CD14-positive monocyte (primary cell): Measurements from ENCODE around the gene GRIK3. TPM values are rescaled to one million over a fixed set of nuclear protein-coding genes. Genes with fewer than 3 reads are reported as not detected.

ENCODE experiments used
- DNase-seq, 3 donors: peaks; one replicate each; pipeline ENCODE4 v3.0.0-alpha.2; 2011 to 2022
- H2AFZ ChIP-seq: 2 replicates; pipeline ENCODE4 v1.6.0; 2012; ENCODE audit warnings: mild to moderate bottlenecking, low read depth, low read length, inconsistent platforms; ENCODE audit not compliant: insufficient read depth, poor library complexity, severe bottlenecking
- H3K27ac ChIP-seq, 2 donors: 1 replicate in 1 of 2; 2 replicates in 1 of 2; pipeline ENCODE4 v1.5.1; 2012 to 2013; ENCODE audit warnings: low read length in 2 of 2, control low read depth in 1 of 2, inconsistent platforms in 1 of 2, low read depth in 1 of 2, mild to moderate bottlenecking in 1 of 2
- H3K27me3 ChIP-seq, 2 donors: one replicate each; pipeline versions ENCODE4 v1.6.0 to v1.6.1; 2011 to 2013; ENCODE audit warnings: low read length in 2 of 2; ENCODE audit not compliant: control insufficient read depth in 2 of 2, insufficient read depth in 2 of 2
- H3K36me3 ChIP-seq, 2 donors: replicated peaks in 1 of 2; 1 replicate in 1 of 2; 2 replicates in 1 of 2; pipeline versions ENCODE4 v1.5.1 to v1.6.1; 2012 to 2013; ENCODE audit warnings: low read length in 2 of 2, control low read depth in 1 of 2, inconsistent platforms in 1 of 2, mild to moderate bottlenecking in 1 of 2; ENCODE audit not compliant: insufficient read depth in 2 of 2, control insufficient read depth in 1 of 2
- H3K4me1 ChIP-seq, 2 donors: 1 replicate in 1 of 2; 2 replicates in 1 of 2; pipeline versions ENCODE4 v1.5.1 to v1.6.1; 2012 to 2013; ENCODE audit warnings: low read length in 2 of 2, control low read depth in 1 of 2, inconsistent platforms in 1 of 2, mild to moderate bottlenecking in 1 of 2, moderate library complexity in 1 of 2; ENCODE audit not compliant: insufficient read depth in 2 of 2, control insufficient read depth in 1 of 2
- H3K4me2 ChIP-seq: replicated peaks from 2 replicates; pipeline ENCODE3; 2012; ENCODE audit warnings: low read length, moderate library complexity, mild to moderate bottlenecking; ENCODE audit not compliant: poor library complexity, severe bottlenecking; ENCODE audit errors: extremely low read depth
- H3K4me3 ChIP-seq, 3 experiments: fragments of 200-600 bp in 1 of 3; sonication (generic) in 1 of 3; replicated peaks in 1 of 3; 1 replicate in 2 of 3; 2 replicates in 1 of 3; pipeline ENCODE4 v1.5.1; 2011 to 2013; ENCODE audit warnings: low read length in 3 of 3, mild to moderate bottlenecking in 3 of 3, control low read depth in 2 of 3, low read depth in 2 of 3, inconsistent platforms in 1 of 3, moderate library complexity in 1 of 3
- H3K79me2 ChIP-seq: 2 replicates; pipeline ENCODE4 v1.6.0; 2012; ENCODE audit warnings: mild to moderate bottlenecking, control low read depth, inconsistent platforms, low read length, moderate library complexity; ENCODE audit not compliant: insufficient read depth
- H3K9ac ChIP-seq: 2 replicates; pipeline ENCODE4 v1.6.0; 2017; ENCODE audit warnings: low read length, mild to moderate bottlenecking; ENCODE audit not compliant: insufficient read depth, poor library complexity, severe bottlenecking
- H3K9me3 ChIP-seq, 2 donors: replicated peaks in 1 of 2; 1 replicate in 1 of 2; 2 replicates in 1 of 2; pipeline versions ENCODE4 v1.5.1 to v1.6.1; 2012 to 2013; ENCODE audit warnings: low read length in 2 of 2, control low read depth in 1 of 2; ENCODE audit not compliant: control insufficient read depth in 1 of 2, insufficient read depth in 1 of 2
- H4K20me1 ChIP-seq: 2 replicates; pipeline ENCODE4 v1.6.0; 2012; ENCODE audit warnings: mild to moderate bottlenecking, low read length, control low read depth, moderate library complexity; ENCODE audit not compliant: insufficient read depth
- H3K27ac Mint-ChIP-seq, 7 donors: one replicate each; pipeline ENCODE4 v1.8.0; 2020; ENCODE audit warnings: mild to moderate bottlenecking in 7 of 7, mixed read lengths in 7 of 7, moderate library complexity in 6 of 7, inconsistent platforms in 2 of 7
- H3K27me3 Mint-ChIP-seq, 3 donors: one replicate each; pipeline ENCODE4 v1.8.0; 2021 to 2022; ENCODE audit warnings: low read depth in 3 of 3, mild to moderate bottlenecking in 3 of 3, mixed read lengths in 3 of 3, moderate library complexity in 3 of 3, inconsistent platforms in 1 of 3
- H3K36me3 Mint-ChIP-seq, 2 donors: one replicate each; pipeline ENCODE4 v1.8.0; 2020; ENCODE audit warnings: mixed read lengths in 2 of 2, inconsistent platforms in 1 of 2, mild to moderate bottlenecking in 1 of 2
- H3K4me1 Mint-ChIP-seq: one replicate; pipeline ENCODE4 v1.8.0; 2020; ENCODE audit warnings: mild to moderate bottlenecking, mixed read lengths
- H3K4me3 Mint-ChIP-seq, 2 donors: one replicate each; pipeline ENCODE4 v1.8.0; 2020; ENCODE audit warnings: mild to moderate bottlenecking in 2 of 2, mixed read lengths in 2 of 2, moderate library complexity in 1 of 2
- H3K9me3 Mint-ChIP-seq, 7 donors: one replicate each; pipeline ENCODE4 v1.8.0; 2020 to 2022; ENCODE audit warnings: mixed read lengths in 7 of 7, mild to moderate bottlenecking in 6 of 7, moderate library complexity in 6 of 7, inconsistent platforms in 2 of 7
- WGBS: methylation state at CpG from one replicate; pipeline ENCODE4 v1.1.5; 2013; ENCODE audit warnings: missing lambda C conversion rate; ENCODE audit not compliant: insufficient coverage; 5-methylcytosine and 5-hydroxymethylcytosine counted together
- intact Hi-C, 2 donors: fragments of 100-400 bp; cut with micrococcal nuclease; formaldehyde crosslinking; loops; one replicate each; pipeline versions ENCODE4 v1.15.0 to v1.15.1; 2023
- polyA plus RNA-seq, 3 donors: library from polyadenylated mRNA; depleted of rRNA in 1 of 3; unstranded in 2 of 3; stranded (reverse) in 1 of 3; fragments of 300-500 nt in 2 of 3; fragments of >200 nt in 1 of 3; fragmentation: Illumina TruSeq in 2 of 3; gene quantifications; 1 replicate in 2 of 3; 2 replicates in 1 of 3; pipeline ENCODE4 v1.2.3, GENCODE V29; 2012 to 2021
- TF ChIP-seq, protein P1 (sequence below): fragments of 200-600 bp; IDR thresholded peaks from one replicate; pipeline ENCODE4 v1.8.0; 2022; ENCODE audit warnings: antibody characterized with exemption, mild to moderate bottlenecking

The GRIK3 gene
- polyA plus RNA-seq, 3 donors, result not detected

- intact Hi-C loops, result no loop called here
- Mint-ChIP-seq H3K27ac (no peak overlapping the region), H3K9me3 (no peaks in the 10 kb centered on the region)
Measured at GRCh38 chr1:36814774-36815173, 219.5 kb downstream of the GRIK3 start.

GRCh38 chr1:36814083-36814482 is 220.2 kb downstream of the GRIK3 start:
- TF ChIP-seq, protein P1, sequence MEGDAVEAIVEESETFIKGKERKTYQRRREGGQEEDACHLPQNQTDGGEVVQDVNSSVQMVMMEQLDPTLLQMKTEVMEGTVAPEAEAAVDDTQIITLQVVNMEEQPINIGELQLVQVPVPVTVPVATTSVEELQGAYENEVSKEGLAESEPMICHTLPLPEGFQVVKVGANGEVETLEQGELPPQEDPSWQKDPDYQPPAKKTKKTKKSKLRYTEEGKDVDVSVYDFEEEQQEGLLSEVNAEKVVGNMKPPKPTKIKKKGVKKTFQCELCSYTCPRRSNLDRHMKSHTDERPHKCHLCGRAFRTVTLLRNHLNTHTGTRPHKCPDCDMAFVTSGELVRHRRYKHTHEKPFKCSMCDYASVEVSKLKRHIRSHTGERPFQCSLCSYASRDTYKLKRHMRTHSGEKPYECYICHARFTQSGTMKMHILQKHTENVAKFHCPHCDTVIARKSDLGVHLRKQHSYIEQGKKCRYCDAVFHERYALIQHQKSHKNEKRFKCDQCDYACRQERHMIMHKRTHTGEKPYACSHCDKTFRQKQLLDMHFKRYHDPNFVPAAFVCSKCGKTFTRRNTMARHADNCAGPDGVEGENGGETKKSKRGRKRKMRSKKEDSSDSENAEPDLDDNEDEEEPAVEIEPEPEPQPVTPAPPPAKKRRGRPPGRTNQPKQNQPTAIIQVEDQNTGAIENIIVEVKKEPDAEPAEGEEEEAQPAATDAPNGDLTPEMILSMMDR, result no peak
- Mint-ChIP-seq H3K9me3 (no peaks in the 10 kb centered on the region), H3K27ac (no peak overlapping the region), H3K4me3 (no peak overlapping the region), H3K36me3 (no peaks in the 10 kb centered on the region), H3K4me1 (no peaks in the 10 kb centered on the region), H3K27me3 (peaks cover 2 to 8% (median 6%) of the 10 kb centered on the region in 3 donors)
- no peak for DNase-seq
- H3K36me3 ChIP-seq, result no peaks in the 10 kb centered on the region
- H3K4me2 ChIP-seq, result no peak overlapping the region
- H2AFZ ChIP-seq, result no peak overlapping the region
- no peaks in the 10 kb centered on the region for H4K20me1 ChIP-seq
- no peaks in the 10 kb centered on the region for H3K79me2 ChIP-seq
- no peak overlapping the region for H3K9ac ChIP-seq
- 99% methylated on average over 7 of the region's 7 CpGs for WGBS
- H3K9me3 ChIP-seq, result no peaks in the 10 kb centered on the region
- no peak overlapping the region for H3K4me3 ChIP-seq
- H3K27me3 ChIP-seq, result no peaks in the 10 kb centered on the region
- no peaks in the 10 kb centered on the region for H3K4me1 ChIP-seq
- intact Hi-C loops, result no loop called here
- no peak overlapping the region for H3K27ac ChIP-seq

More at GRCh38 chr1:36814774-36815173, 219.5 kb downstream of the GRIK3 start:
- Histone ChIP-seq H3K9ac (no peak overlapping the region), H3K27me3 (no peaks in the 10 kb centered on the region), H2AFZ (no peak overlapping the region), H3K9me3 (no peaks in the 10 kb centered on the region), H3K4me3 (no peak overlapping the region), H3K27ac (no peak overlapping the region), H4K20me1 (no peaks in the 10 kb centered on the region), H3K36me3 (no peaks in the 10 kb centered on the region), H3K4me1 (no peaks in the 10 kb centered on the region), H3K79me2 (no peaks in the 10 kb centered on the region), H3K4me2 (no peak overlapping the region)
- Mint-ChIP-seq H3K36me3 (no peaks in the 10 kb centered on the region), H3K27me3 (peaks cover 2 to 8% (median 2%) of the 10 kb centered on the region in 3 donors), H3K4me1 (no peaks in the 10 kb centered on the region), H3K4me3 (no peak overlapping the region)
- no peak for DNase-seq
- 78% methylated on average over 4 of the region's 4 CpGs for WGBS
- TF ChIP-seq, protein P1, result no peak
